ENCODE results near the gene NUMA1.

Gene NUMA1
- 93.0 to 336 (median 255) reads per million in 18 experiments for total RNA-seq

DNA sequence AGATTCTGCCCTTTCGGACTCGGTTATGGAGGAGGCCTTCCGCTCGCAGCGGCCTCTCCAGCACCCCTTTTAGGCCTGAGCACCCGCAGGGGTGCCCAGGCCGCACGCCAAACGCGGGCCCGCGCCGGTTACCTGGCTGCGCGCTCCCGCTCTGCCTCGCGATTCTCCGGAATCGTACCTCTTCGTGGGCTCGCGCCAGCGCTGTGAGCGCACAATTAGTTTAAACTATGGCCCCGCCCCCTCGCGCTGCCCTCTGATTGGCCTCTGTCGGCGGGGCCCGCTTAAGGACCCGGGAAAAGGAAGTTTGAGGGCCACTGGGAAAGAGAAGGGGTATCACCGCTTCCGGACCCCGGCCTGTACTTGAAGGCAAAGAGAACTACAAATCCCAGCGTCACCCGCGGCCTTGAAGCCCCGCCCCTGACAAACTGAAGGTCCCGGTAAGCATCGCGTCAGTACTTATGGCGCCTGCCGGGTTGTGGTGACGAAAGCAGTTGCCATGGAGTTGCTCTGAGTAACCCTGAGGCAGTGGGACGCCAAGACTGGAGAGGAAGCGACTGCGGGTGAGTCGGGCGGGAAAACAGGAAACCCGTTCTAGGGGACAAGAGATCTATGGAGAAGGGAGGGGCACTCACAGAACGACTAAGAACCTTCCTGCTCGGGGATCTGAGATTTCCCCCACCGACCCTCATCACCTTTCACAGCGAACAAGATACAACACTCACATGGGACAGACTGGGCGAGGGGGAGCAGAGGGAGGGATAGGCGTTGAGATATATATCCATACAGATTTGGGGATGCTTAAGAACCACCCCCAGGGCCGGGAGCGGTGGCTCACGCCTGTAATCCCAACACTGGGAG is at the start of gene NUMA1, which contains the start of gene LRRC51:
Gene NUMA1 (minus strand): TSS at position 217 of the 858 bp plus-strand sequence. CDS start 44,599 bp downstream, outside the sequence.
Gene LRRC51 (plus strand): TSS at position 525 of the 858 bp plus-strand sequence. CDS start 8,234 bp downstream, outside the sequence.
- peak; percentile 100 for DNase-seq

- no peak for DNase-seq
Observed at GRCh38 chr11:72129381-72129780, 49.0 kb upstream of the NUMA1 start.

DNA sequence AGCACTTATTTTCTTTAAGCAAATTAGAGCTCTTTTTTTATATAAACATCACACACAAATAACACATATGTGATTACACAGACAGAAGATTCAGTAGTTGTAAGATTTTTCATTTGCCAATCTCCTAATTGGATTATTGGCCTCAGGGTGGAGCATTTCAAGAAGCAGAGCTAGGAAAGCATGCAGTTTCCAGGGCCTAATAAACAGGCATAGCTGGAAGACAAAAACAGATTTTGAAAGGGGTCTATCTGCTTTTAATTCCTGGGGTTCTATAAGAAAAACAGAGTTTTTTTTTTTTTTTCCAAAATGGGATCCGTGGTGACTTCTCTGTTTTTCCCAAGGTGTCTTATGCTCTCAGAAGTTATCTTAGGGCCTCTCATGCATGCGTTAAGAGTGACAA is 47.6 kb upstream of the NUMA1 start:
- DNase-seq, result no peak

DNA sequence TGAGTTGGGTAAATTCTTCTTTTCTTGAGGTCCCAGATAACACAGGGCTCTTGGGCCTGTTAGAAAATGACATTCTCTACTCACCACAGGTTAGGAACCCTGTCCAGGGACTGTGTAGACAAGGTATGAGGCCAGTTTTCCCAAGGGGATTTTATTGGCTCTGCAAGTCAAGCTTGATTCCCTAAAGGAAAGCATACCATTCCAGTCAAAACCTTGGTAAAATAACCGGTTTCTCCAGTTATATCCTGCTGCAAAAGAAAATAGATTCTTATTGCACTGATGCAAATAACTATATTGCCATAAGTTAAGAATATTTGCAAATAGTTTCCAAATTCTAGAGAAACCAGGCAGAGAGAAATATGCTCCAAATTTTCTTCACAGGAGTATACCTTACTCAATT is 45.6 kb upstream of the NUMA1 start:
- no peak for DNase-seq

DNA sequence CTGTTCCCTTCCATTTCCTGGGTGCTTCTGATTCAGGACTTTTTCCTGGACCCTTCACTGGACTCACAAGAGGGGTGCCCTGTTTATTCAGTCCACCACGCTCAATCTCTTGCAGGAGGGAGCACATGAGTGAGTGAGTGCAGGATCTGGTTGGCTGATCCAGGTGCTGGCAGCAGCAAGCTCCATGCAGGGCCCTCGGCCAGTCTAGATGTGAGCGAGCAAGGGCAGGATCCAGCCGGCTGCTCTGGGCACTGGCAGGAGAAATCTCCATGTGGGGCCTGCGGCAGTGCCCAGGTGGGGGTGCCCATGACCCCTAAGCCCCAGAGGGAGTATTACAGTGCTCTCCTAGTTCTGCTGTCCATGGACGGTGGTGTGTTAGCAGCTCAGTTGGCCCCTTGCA is 43.7 kb upstream of the NUMA1 start:
- DNase-seq, result no peak

- DNase-seq, result no peak
Observed at GRCh38 chr11:72123117-72123653, 42.8 kb upstream of the NUMA1 start.

- DNase-seq, result no peak
Observed at GRCh38 chr11:72122607-72123006, 42.3 kb upstream of the NUMA1 start.

- no peak for DNase-seq
Observed at GRCh38 chr11:72120930-72121329, 40.6 kb upstream of the NUMA1 start.

DNA sequence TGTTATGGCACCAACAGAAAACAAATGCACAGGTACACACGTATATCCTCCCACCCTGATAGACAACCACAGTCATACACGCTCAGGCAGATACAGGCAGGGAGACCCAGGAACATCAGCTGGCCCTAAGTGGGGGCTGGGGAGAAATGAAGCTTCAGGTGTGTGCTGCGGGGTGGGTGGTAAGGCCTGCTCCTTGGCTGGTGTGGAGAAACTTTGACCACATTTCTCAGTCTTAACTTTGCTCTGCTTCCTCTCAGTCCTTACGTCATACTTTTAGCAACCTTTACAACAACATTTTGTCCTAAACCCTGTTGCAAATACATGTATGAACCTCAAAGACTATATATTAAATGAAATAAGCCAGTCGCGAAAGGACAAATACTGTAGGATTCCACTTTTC is 38.9 kb upstream of the NUMA1 start:
- DNase-seq, result peak; percentile 16 to 50

DNA sequence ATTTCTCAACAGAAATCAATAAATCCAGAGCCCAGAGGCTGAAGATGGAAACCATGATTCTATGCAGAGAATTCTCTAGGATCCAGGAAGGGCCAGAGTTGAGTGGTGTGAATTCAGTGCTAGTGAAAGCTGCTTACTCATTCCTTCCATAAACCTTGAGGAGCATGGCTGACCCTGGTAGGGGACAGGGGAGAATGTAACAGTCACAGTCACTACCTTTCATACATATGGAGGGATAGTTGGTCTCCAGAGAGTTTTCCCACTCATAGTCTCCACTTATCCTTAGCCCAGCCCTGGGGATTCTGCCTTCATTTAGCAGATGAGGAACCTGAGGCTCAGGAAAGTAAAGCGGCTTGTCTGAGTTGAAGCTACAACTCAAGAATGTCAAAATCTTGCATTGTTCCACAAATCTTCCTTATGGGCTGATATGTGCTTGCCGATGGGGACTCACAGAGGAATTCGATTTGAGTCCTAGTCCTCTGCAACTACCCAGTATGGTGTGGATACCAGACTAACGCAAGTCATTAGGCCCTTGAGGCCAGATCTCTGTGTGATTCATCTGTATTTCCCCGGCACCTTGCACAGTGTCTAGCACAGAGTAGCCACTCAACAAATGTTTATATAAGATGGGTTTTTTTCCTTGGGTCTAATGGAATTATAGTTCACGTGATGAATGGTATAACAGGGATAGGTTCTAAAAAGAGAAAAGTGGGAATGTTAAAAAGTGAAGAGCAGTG is 35.8 kb upstream of the NUMA1 start:
- no peak for DNase-seq

- no peak for DNase-seq
Observed at GRCh38 chr11:72114570-72114969, 34.2 kb upstream of the NUMA1 start.

DNA sequence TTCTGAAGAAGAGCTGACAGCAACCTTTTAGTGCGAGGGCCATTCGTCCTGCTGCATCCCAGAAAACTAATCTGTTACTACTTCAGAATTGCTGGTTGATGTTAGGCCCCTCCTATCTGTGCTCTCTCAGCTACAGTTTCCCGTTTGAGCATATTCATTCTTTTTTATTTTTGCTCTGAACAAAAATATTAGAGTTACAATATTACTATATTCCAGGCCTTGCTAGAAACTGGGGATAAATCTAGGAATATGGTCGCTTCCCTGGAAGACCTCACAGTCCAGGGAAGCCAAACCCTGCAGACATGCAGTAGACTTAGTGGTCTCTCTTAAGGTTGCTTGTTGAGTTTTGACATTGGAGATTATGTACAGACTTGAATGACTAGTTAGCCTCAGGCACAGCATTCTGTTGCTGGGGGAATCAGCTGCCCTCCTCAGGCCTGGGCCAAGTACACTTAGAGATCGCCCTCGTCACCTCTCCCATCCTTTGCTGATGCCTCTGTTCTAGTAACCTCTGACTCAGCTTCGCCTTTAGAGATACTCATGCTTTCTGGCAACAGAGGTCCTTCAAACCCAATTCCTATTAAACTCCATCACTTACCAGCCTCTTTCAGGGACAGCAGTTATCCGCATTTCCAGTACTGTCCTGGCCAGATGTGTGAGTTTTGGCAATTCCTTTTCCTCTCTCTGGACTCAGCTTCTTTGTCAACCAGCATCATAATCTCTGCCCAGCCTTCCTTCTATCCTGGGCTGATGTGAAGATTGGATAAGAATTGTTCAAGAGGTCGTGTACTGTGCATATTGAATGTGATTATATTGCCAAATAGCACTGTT is 32.9 kb upstream of the NUMA1 start:
- no peak for DNase-seq

DNA sequence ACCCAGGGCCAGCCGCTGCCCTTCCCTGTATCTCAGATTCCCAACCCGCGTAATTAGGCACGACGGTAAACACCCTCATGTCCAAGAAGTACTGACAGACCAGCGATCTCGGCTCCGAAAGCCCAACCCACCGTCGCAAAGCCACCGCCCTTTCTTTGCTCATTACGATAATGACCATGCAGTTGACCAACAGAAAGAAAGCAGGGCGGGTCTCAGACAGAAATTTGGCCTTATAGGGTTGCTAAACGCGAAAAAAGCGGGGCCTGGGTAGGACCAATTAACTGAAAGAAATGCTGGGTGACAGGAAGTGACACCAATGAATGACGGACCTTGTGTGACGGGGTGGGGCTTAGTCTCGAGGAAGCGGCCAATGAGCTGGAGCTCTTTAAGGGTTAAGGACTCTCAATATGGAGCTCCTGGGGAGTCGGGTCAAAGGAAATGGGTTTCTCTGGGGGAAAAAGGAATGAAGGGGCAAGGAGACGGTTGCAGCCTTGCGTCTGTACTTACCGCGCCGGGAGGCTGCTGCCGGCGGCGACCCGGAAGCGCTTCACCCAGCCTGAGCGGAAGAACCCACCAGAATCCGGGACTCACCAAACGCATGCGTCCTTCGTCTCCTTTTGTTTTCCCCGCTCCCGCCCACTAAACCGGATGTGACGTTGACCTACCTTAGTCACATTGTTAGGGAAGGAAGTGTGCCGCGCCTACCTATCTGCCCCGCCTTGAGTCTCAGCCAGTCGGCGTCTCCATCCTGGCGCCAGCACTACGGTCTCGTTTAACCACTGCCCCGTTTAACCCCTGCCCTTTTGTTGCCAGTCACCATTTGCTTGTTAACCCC is 32.0 kb upstream of the NUMA1 start, which contains the start of gene ANAPC15:
Gene ANAPC15 (minus strand): TSS at position 553 of the 835 bp plus-strand sequence. CDS start 1,419 bp downstream, outside the sequence.
- DNase-seq, result peak; percentile 100

- no peak for DNase-seq
Observed at GRCh38 chr11:72111300-72112142, 31.2 kb upstream of the NUMA1 start.

DNA sequence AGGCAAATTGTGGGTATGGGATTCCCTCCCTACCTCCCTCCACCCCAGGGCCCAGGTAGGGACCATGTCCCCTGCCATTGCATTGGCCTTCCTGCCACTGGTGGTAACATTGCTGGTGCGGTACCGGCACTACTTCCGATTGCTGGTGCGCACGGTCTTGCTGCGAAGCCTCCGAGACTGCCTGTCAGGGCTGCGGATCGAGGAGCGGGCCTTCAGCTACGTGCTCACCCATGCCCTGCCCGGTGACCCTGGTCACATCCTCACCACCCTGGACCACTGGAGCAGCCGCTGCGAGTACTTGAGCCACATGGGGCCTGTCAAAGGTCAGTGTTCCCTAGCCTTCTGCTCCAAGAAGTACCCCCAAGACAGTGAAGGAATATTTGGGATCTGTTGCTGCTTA is 25.5 kb upstream of the NUMA1 start, which contains the start of gene TOMT:
Gene TOMT (plus strand): TSS at position 37 of the 400 bp plus-strand sequence. CDS start 28 bp downstream, at position 65.
- DNase-seq, result no peak

GRCh38 chr11:72103754-72104167 is 23.4 kb upstream of the NUMA1 start:
- no peak for DNase-seq

- DNase-seq, result peak; percentile 100
Observed at GRCh38 chr11:72102946-72103753, 22.8 kb upstream of the NUMA1 start, which contains the start of gene LAMTOR1. Gene LAMTOR1 (minus strand): TSS chr11:72103297. CDS start chr11:72103224, 73 bp downstream.

- DNase-seq, result no peak
Observed at GRCh38 chr11:72102631-72102945, 22.2 kb upstream of the NUMA1 start.

DNA sequence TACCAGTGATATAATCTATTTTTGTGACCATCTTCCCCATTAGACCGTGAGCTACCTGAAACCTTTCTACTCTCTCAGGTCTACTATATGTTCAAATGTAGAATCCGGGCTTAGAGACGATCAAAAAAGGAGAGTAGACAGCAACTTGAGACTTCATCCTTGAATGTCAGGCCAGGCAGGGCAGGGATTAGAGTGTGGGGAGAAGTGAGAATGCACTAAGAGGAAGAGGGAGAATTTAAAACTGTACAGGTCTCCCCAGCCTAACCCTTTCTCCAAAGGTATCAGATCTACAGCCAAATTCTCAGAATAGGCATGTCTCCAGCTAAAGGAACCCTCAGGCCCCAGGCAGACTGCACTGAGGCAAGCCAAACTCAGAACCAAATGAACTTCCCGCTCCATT is 21.8 kb upstream of the NUMA1 start:
- no peak for DNase-seq

All from inflammatory macrophage (primary cell).